ENCODE results near the gene PRRX1.

Gene PRRX1

GRCh38 chr1:170660871-170661645 lies 2.9 kb upstream of the PRRX1 start:
- no peak for ATAC-seq
- Mint-ChIP-seq H3K9me3 (no peaks in the 10 kb centered on the region), H3K4me3 (peak overlapping the region; percentile 0), H3K27ac (no peak overlapping the region), H3K27me3 (peaks cover 70% of the 10 kb centered on the region), H3K36me3 (no peaks in the 10 kb centered on the region), H3K4me1 (peaks cover 23% of the 10 kb centered on the region)

DNA sequence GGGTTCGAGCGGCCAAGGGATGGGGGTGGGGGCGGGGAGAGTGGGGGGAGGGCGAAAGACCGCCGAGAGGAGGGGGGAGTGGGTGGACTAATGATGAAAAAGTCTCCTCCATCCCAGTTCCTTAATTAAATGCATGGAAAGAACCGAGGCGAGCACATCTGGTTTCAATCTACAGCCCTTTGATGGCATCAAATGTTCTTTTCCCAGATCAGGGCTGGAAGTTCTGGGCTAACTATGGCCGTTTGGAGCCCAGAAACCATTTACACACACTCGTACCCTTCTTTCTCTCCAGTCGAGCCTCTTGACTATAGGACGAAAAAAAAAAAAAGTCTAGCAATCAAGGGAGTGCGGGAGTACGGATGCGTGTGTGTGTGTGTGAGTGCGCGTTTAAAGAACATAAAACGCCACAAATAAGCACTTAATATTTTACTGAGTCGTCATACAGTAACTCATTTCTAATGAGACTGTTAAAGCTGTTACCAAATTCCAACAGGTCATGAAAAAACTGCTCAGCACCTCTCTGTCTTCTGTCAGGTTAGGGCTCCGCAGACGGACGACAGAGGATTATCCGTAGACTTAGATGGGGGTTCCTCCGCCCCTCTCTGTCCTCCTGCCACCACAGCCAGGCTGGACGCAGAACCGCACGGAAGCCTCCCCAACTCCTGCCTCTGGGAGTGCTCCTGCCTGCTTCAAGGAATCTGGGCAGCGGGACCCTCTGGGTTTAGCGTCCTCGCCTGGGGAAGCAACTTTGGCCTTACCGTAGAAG lies 2.1 kb upstream of the PRRX1 start:
- peaks cover 23% of the 10 kb centered on the region for H3K4me1 Mint-ChIP-seq
- H3K4me3 Mint-ChIP-seq = no peak overlapping the region
- H3K27me3 Mint-ChIP-seq = peaks cover 75% of the 10 kb centered on the region
- H3K36me3 Mint-ChIP-seq = no peaks in the 10 kb centered on the region
- no peak for ATAC-seq
- no peaks in the 10 kb centered on the region for H3K9me3 Mint-ChIP-seq
- H3K27ac Mint-ChIP-seq = no peak overlapping the region

DNA sequence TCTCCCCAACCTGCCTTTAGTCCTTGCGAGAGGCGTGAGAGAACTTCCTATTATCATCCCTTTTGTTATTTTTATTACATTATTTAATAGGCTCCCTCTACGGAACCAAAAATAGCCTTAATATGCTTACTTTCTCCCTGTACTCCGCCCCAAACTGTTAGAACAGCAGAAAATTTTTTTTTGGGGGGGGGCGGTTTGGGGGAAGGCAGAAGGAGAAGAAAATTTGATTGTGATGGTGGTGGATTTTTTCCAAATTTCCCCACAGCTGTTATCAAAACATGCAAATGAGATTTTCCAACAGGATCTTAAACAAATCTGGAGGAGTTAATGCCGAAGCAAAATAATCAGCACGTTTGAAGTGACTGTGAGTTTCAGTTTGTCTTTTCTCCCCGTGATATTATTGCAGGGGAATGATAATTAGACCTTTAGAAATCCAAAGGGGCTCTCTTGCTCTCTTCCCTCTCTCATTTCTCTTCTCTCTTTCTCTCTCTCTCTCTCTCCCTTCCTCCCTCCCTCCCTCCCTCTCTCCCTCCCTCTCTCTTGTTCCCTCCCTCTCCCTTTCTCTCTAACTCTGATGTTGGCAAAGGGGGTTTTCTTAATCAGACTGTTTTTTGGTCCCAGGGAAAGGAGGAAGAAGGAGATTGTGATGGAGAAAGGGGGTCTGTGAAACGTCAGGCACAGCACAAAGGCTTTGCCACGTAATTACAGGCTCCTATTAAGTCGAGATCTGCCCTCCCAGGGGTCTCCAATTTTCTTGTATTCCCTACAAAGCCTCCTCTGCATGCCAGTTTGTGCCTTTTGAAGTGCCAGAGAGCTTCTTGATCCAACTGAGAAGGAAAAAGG lies 1.1 kb upstream of the PRRX1 start:
- Mint-ChIP-seq H3K4me3 (no peak overlapping the region), H3K27me3 (peaks cover 81% of the 10 kb centered on the region), H3K36me3 (no peaks in the 10 kb centered on the region), H3K27ac (no peak overlapping the region), H3K4me1 (peaks cover 24% of the 10 kb centered on the region), H3K9me3 (no peaks in the 10 kb centered on the region)
- no peak for ATAC-seq

DNA sequence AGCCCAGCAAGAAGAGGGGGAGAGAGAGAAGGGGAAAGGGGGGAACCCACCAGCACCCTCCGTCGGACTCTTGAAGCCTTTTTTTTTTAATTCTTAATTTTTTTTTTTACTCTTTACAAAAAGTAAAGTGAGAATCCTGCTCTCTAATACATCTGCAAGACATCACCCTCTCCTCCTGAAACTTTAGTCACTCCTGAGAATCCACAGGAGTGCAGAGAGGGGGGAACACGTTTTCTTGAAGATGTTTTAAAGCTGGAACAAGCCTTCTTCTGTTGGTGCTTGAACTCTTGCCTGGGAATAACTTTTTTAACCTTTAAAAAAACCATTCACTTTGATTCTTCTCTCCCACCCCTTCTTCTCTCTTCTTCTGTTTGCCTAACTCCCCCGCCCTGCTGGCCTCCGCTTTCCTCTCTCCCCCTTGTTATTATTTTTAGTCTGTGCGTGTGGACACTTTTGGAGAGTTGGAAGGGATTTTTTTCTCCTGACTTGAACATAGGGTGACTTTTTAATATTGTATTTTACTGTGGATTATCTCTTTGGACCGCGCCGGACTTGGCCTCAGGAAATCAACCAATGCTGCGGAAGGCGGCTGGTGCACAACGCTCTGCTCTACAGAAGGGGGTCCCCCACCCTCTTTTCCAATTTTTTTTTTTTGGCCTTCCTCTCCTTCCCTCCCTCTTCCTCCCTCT lies 383 bp upstream of the PRRX1 start:
- ATAC-seq = no peak
- H3K4me1 Mint-ChIP-seq = peaks cover 30% of the 10 kb centered on the region
- H3K9me3 Mint-ChIP-seq = no peaks in the 10 kb centered on the region
- peaks cover 83% of the 10 kb centered on the region for H3K27me3 Mint-ChIP-seq
- H3K27ac Mint-ChIP-seq = no peak overlapping the region
- no peak overlapping the region for H3K4me3 Mint-ChIP-seq
- H3K36me3 Mint-ChIP-seq = no peaks in the 10 kb centered on the region

GRCh38 chr1:170664828-170665612 lies 1.1 kb downstream of the PRRX1 start:
- peaks cover 83% of the 10 kb centered on the region for H3K27me3 Mint-ChIP-seq
- no peaks in the 10 kb centered on the region for H3K9me3 Mint-ChIP-seq
- ATAC-seq = no peak
- H3K4me1 Mint-ChIP-seq = peaks cover 30% of the 10 kb centered on the region
- H3K4me3 Mint-ChIP-seq = no peak overlapping the region
- no peaks in the 10 kb centered on the region for H3K36me3 Mint-ChIP-seq
- H3K27ac Mint-ChIP-seq = no peak overlapping the region

- H3K4me1 Mint-ChIP-seq = peaks cover 30% of the 10 kb centered on the region
- H3K27ac Mint-ChIP-seq = no peak overlapping the region
- no peak for ATAC-seq
- no peak overlapping the region for H3K4me3 Mint-ChIP-seq
- H3K9me3 Mint-ChIP-seq = no peaks in the 10 kb centered on the region
- H3K27me3 Mint-ChIP-seq = peaks cover 83% of the 10 kb centered on the region
- no peaks in the 10 kb centered on the region for H3K36me3 Mint-ChIP-seq
Measured at GRCh38 chr1:170665629-170666028, 1.7 kb downstream of the PRRX1 start.

DNA sequence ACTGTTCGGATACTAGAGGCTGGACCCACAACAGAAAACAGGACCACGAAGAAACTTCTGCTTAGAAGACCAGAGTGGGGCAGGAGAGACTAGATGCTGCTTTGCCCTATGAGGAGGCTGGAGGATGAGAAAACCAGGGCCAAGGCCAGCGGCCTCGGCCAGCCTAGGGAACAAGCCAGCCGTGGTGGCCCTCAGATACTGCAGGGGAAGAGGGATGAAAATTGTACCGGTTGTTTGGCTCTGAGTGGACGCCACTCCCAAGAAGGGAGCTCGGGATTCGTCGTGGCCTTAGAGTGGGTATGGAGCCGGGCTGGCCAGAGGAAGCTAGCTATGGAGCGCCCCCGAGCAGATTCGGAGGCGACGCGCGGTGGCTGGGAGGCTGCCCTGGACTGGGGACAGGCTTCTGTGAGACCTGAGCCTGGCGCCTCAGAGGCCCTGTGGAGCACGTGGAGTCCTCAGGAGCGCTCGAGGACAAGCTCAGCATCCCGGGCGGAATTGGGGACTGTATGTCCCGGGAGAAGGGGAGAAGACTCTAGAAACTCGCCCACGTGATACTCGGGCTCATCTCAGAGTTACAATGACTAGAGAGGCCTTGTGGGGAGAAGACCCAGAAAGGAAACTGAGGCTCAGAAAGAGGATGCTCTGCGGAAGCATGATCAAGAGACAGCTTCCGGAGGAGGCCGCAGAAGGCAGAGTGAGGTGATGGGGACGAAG lies 2.8 kb downstream of the PRRX1 start:
- peaks cover 24% of the 10 kb centered on the region for H3K4me1 Mint-ChIP-seq
- H3K27ac Mint-ChIP-seq = no peak overlapping the region
- ATAC-seq = no peak
- H3K9me3 Mint-ChIP-seq = no peaks in the 10 kb centered on the region
- H3K36me3 Mint-ChIP-seq = no peaks in the 10 kb centered on the region
- H3K4me3 Mint-ChIP-seq = no peak overlapping the region
- H3K27me3 Mint-ChIP-seq = peaks cover 85% of the 10 kb centered on the region

- H3K36me3 Mint-ChIP-seq = no peaks in the 10 kb centered on the region
- ATAC-seq = no peak
- no peaks in the 10 kb centered on the region for H3K9me3 Mint-ChIP-seq
- no peak overlapping the region for H3K27ac Mint-ChIP-seq
- peaks cover 22% of the 10 kb centered on the region for H3K4me1 Mint-ChIP-seq
- H3K4me3 Mint-ChIP-seq = no peak overlapping the region
- peaks cover 91% of the 10 kb centered on the region for H3K27me3 Mint-ChIP-seq
Measured at GRCh38 chr1:170668209-170669106, 4.5 kb downstream of the PRRX1 start.

DNA sequence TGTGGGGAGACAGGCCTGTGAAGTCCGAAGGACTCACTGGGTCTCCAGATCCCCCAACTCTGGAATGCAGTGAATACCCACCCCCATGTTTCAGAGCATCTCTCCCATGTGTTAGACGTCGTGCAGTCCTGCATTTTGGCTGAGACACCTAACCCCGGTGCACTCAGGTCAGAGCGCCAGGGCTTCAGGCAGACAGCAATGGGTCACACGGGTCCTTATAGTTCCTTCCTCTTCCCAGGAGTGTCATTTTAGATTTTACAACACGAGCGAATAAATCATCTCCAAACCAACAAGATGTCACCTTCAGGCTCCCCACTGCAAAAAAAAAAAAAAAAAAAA lies 5.1 kb downstream of the PRRX1 start:
- no peak for ATAC-seq
- Mint-ChIP-seq H3K4me3 (no peak overlapping the region), H3K27ac (no peak overlapping the region), H3K4me1 (peaks cover 16% of the 10 kb centered on the region), H3K27me3 (peaks cover 91% of the 10 kb centered on the region), H3K9me3 (no peaks in the 10 kb centered on the region), H3K36me3 (no peaks in the 10 kb centered on the region)

- no peaks in the 10 kb centered on the region for H3K36me3 Mint-ChIP-seq
- peaks cover 8% of the 10 kb centered on the region for H3K4me1 Mint-ChIP-seq
- no peak overlapping the region for H3K27ac Mint-ChIP-seq
- H3K27me3 Mint-ChIP-seq = peaks cover 87% of the 10 kb centered on the region
- no peak overlapping the region for H3K4me3 Mint-ChIP-seq
- H3K9me3 Mint-ChIP-seq = no peaks in the 10 kb centered on the region
- ATAC-seq = no peak
Measured at GRCh38 chr1:170669586-170670530, 5.9 kb downstream of the PRRX1 start.

DNA sequence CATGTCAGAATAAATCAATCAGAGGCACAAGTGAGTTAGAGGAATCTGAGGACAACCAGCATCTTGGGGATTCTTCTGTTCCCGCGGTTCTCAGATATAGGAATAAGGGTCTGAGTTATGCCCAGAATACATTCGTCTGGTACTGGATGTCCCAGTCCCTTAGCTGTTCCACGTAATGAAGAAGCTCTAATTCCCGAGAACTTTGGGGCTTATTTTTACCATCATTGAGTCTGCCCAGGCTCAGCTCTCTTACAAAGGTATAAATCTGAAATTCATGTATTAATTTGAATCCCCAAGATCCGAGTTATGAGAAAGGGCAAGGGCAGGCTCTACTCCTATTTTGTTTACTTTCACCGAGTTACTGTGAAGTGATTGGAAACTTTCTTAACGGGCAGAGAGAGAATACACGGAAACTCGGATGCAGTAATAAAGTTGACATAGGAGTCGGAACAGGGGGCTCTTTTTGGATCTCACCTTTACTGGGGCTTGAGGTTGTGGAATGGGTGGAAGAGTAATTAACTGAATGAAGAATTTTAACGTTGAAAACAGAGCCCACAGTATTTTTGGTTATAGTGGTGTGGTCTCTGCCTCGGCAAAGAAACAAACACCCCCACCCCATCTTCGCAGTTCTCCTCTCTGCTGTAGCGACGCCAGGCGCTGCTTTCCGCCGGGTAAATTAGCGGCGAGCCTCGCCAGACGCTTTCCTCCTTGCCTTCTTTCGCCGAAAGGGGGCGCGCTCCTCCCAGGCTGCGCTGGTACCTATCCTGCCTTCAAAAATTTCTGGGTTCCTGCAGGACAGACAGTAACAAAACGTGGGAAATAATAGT lies 7.1 kb downstream of the PRRX1 start:
- H3K9me3 Mint-ChIP-seq = no peaks in the 10 kb centered on the region
- no peak overlapping the region for H3K27ac Mint-ChIP-seq
- peaks cover 7% of the 10 kb centered on the region for H3K4me1 Mint-ChIP-seq
- no peak overlapping the region for H3K4me3 Mint-ChIP-seq
- no peaks in the 10 kb centered on the region for H3K36me3 Mint-ChIP-seq
- H3K27me3 Mint-ChIP-seq = peaks cover 75% of the 10 kb centered on the region
- no peak for ATAC-seq

- no peak for ATAC-seq
- Mint-ChIP-seq H3K4me1 (peaks cover 7% of the 10 kb centered on the region), H3K9me3 (no peaks in the 10 kb centered on the region), H3K4me3 (no peak overlapping the region), H3K36me3 (no peaks in the 10 kb centered on the region), H3K27ac (no peak overlapping the region), H3K27me3 (peaks cover 70% of the 10 kb centered on the region)
Measured at GRCh38 chr1:170671629-170671963, 7.7 kb downstream of the PRRX1 start.

Measured in stimulated activated memory B cell treated with anti-CD40 and anti-IgM and Interleukin-4, amounts not matched to agents 10 μg/mL and 1 μg/mL and 100 μg/mL, for 72 hours (primary cell).